SU-DHL-6 (cell line): ENCODE measurements around the gene RHBG.

ENCODE experiments used
- H2AFZ ChIP-seq: fragments of 200-600 bp; sonication (generic); 2 replicates; pipeline ENCODE4 v1.6.1; 2014; ENCODE audit warnings: low read depth, mild to moderate bottlenecking, moderate library complexity, mixed read lengths, antibody characterized with exemption, low read length; ENCODE audit not compliant: severe bottlenecking
- H3F3A ChIP-seq: fragments of 200-600 bp; shearing (Covaris generic); 2 replicates; pipeline ENCODE4 v1.6.0; 2016; ENCODE audit warnings: antibody characterized with exemption, mild to moderate bottlenecking; ENCODE audit not compliant: insufficient read depth
- H3K27ac ChIP-seq: fragments of 200-600 bp; sonication (generic); 2 replicates; pipeline ENCODE4 v1.5.1; 2016; ENCODE audit warnings: low read depth, mild to moderate bottlenecking, low read length, moderate library complexity, mixed read lengths
- H3K27me3 ChIP-seq: fragments of 200-600 bp; sonication (generic), shearing (Covaris generic); 2 replicates; pipeline ENCODE4 v1.6.0; 2014; ENCODE audit warnings: mild to moderate bottlenecking, low read length
- H3K36me3 ChIP-seq: fragments of 200-600 bp; sonication (generic); 2 replicates; pipeline ENCODE4 v1.6.1; 2014; ENCODE audit warnings: mild to moderate bottlenecking, low read length, mixed read lengths
- H3K4me2 ChIP-seq: fragments of 300-600, 200-600 bp; shearing (Covaris generic), sonication (generic); 2 replicates; pipeline ENCODE4 v1.6.0; 2014; ENCODE audit warnings: low read length, low read depth, mild to moderate bottlenecking; ENCODE audit not compliant: poor library complexity, severe bottlenecking
- H3K4me3 ChIP-seq: fragments of 200-600 bp; sonication (generic); 2 replicates; pipeline ENCODE4 v1.5.1; 2014; ENCODE audit warnings: antibody characterized with exemption, low read length, mild to moderate bottlenecking, mixed read lengths; ENCODE audit not compliant: insufficient read depth, poor library complexity, severe bottlenecking
- H3K79me2 ChIP-seq: fragments of 200-600 bp; sonication (generic); 2 replicates; pipeline ENCODE4 v1.6.1; 2014; ENCODE audit warnings: mild to moderate bottlenecking, low read length, moderate library complexity; ENCODE audit not compliant: insufficient read depth
- H3K9ac ChIP-seq: fragments of 200-600 bp; sonication (generic); 2 replicates; pipeline ENCODE4 v1.7.0; 2014; ENCODE audit warnings: mild to moderate bottlenecking, low read length
- H3K9me2 ChIP-seq: fragments of 200-600 bp; sonication (generic); replicated peaks from 2 replicates; pipeline ENCODE4 v1.6.1; 2014; ENCODE audit warnings: low read length; ENCODE audit not compliant: insufficient read depth
- H3K9me3 ChIP-seq: fragments of 200-600 bp; sonication (generic); 2 replicates; pipeline ENCODE4 v1.6.1; 2014; ENCODE audit warnings: low read length, mixed read lengths; ENCODE audit not compliant: insufficient read depth
- H4K20me1 ChIP-seq: fragments of 200-600 bp; sonication (generic); 2 replicates; pipeline ENCODE4 v1.6.1; 2014; ENCODE audit warnings: low read depth, mild to moderate bottlenecking, antibody characterized with exemption, low read length, moderate library complexity, mixed read lengths
- CTCF ChIP-seq: fragments of 200-600 bp; sonication (generic); IDR thresholded peaks from one replicate; pipeline ENCODE4 v1.5.1; 2017; ENCODE audit warnings: antibody characterized with exemption, mild to moderate bottlenecking, low read length, moderate library complexity; ENCODE audit not compliant: insufficient read depth, poor library complexity, severe bottlenecking
- EZH2phosphoT487 ChIP-seq: fragments of 200-600 bp; sonication (generic), shearing (Covaris generic); conservative IDR thresholded peaks from 2 replicates; pipeline ENCODE4 v1.6.1; 2018; ENCODE audit warnings: mild to moderate bottlenecking, antibody characterized with exemption, low read length, moderate library complexity, mixed read lengths

Gene RHBG

GRCh38 chr1:156391366-156391677 is 22.3 kb downstream of the RHBG start:
- no peak overlapping the region for H3K4me2 ChIP-seq
- H3K79me2 ChIP-seq = no peaks in the 10 kb centered on the region
- no peaks in the 10 kb centered on the region for H3F3A ChIP-seq
- H3K9ac ChIP-seq = no peak overlapping the region
- no peak overlapping the region for H3K4me3 ChIP-seq
- no peaks in the 10 kb centered on the region for H3K27me3 ChIP-seq
- no peak overlapping the region for H2AFZ ChIP-seq
- H3K36me3 ChIP-seq = no peaks in the 10 kb centered on the region
- H4K20me1 ChIP-seq = no peaks in the 10 kb centered on the region
- H3K9me3 ChIP-seq = no peaks in the 10 kb centered on the region
- H3K9me2 ChIP-seq = no peaks in the 10 kb centered on the region
- TF ChIP-seq CTCF (no peak), EZH2phosphoT487 (no peak)
- H3K27ac ChIP-seq = no peak overlapping the region

- Histone ChIP-seq H3K27ac (no peak overlapping the region), H3K4me3 (no peak overlapping the region), H3K9me2 (no peaks in the 10 kb centered on the region), H4K20me1 (no peaks in the 10 kb centered on the region), H3K79me2 (no peaks in the 10 kb centered on the region), H3K27me3 (no peaks in the 10 kb centered on the region), H3K9me3 (no peaks in the 10 kb centered on the region), H3K4me2 (no peak overlapping the region), H2AFZ (no peak overlapping the region), H3K9ac (no peak overlapping the region), H3F3A (no peaks in the 10 kb centered on the region), H3K36me3 (no peaks in the 10 kb centered on the region)
- TF ChIP-seq CTCF (no peak), EZH2phosphoT487 (no peak)
Observed at GRCh38 chr1:156391701-156392100, 22.7 kb downstream of the RHBG start.

- no peaks in the 10 kb centered on the region for H4K20me1 ChIP-seq
- H2AFZ ChIP-seq = no peak overlapping the region
- TF ChIP-seq CTCF (no peak), EZH2phosphoT487 (no peak)
- no peaks in the 10 kb centered on the region for H3K27me3 ChIP-seq
- no peaks in the 10 kb centered on the region for H3K79me2 ChIP-seq
- H3K9me3 ChIP-seq = no peaks in the 10 kb centered on the region
- no peak overlapping the region for H3K4me3 ChIP-seq
- H3K9ac ChIP-seq = no peak overlapping the region
- no peaks in the 10 kb centered on the region for H3K36me3 ChIP-seq
- no peak overlapping the region for H3K27ac ChIP-seq
- H3F3A ChIP-seq = no peaks in the 10 kb centered on the region
- H3K9me2 ChIP-seq = no peaks in the 10 kb centered on the region
- H3K4me2 ChIP-seq = no peak overlapping the region
Observed at GRCh38 chr1:156392452-156392853, 23.4 kb downstream of the RHBG start.

- Histone ChIP-seq H3K4me3 (no peak overlapping the region), H3K9me2 (no peaks in the 10 kb centered on the region), H3K79me2 (no peaks in the 10 kb centered on the region), H3K9ac (no peak overlapping the region), H4K20me1 (no peaks in the 10 kb centered on the region), H3K27ac (no peak overlapping the region), H3K27me3 (no peaks in the 10 kb centered on the region), H3K4me2 (no peak overlapping the region), H2AFZ (no peak overlapping the region), H3K36me3 (no peaks in the 10 kb centered on the region), H3K9me3 (no peaks in the 10 kb centered on the region), H3F3A (no peaks in the 10 kb centered on the region)
- no peak for TF ChIP-seq CTCF
- no peak for TF ChIP-seq EZH2phosphoT487
Observed at GRCh38 chr1:156393095-156393494, 24.1 kb downstream of the RHBG start.
